Right renal cortex interstitium (tissue), 3 donors: ENCODE data around the gene ANXA11. TPM values are rescaled to one million over a fixed set of nuclear protein-coding genes. Genes with fewer than 3 reads are reported as not detected.
"Not testable (repeated sequence)": the region's sequence is repeated elsewhere in the genome, so short reads cannot be mapped to it uniquely, and the experiment has no call there.

Experiments used
- DNase-seq, 3 donors: peaks; one replicate each; pipeline ENCODE4 v3.0.0-alpha.2; 2013; ENCODE audit warnings: low read depth in 3 of 3, low spot score in 2 of 3
- polyA plus RNA-seq, 3 donors: library from polyadenylated mRNA; unstranded; fragments of 120-200 nt; gene quantifications; one replicate each; pipeline ENCODE4 v1.2.1, GENCODE V29; 2013; ENCODE audit not compliant: insufficient read length in 3 of 3

ANXA11 gene
- polyA plus RNA-seq, 3 donors, result 123 to 144 (median 140) TPM

DNA sequence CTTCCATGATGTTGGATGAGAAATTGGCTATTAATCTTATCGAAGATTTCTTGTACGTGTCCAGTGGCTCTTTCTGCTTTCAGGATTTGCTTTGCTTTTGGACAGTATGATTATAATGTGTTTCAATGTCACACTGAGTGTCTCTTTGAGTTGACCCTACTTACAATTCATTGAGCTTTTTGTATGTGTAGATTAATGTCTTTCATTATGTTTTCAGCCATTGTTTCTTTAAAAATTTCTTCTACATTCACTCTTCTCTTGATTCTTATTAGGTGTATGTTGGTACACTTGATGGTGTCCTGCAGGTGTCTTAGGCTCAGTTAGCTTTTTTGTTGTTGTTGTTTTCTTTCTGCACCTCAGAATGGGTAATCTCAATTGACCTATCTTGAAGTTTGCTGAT lies 56.2 kb downstream of the ANXA11 start:
- no peak for DNase-seq

DNA sequence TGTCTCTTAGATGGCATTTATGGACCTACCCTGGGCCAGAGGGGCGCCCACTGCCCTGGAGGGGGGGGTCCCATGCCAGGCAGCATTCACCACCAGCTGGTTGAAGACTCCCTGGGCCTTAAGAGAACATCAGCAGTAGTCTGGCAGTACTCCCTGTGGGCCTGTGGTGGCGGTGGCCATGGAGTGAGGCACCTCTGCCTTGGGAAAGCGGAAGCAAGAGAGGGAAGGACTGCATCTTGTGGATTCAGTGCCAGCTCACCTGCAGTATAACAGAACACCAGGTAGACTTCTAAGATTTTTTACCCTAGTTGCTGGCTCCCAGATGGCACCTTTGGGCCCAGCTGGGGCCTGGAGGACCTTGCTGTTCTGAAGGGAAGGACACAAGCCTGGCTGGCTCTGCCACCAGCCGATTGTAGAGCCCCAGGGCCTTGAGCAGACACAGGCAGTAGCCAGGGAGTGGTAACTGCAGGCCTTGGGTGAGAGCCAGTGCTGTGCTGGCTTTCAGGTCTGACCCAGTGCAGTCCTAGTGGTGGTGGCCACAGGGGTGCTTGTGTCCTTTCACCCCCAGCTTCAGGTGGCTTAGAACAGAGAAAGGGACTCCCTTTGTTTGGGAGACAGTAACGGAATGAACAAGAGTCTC lies 57.1 kb downstream of the ANXA11 start:
- no peak for DNase-seq

DNA sequence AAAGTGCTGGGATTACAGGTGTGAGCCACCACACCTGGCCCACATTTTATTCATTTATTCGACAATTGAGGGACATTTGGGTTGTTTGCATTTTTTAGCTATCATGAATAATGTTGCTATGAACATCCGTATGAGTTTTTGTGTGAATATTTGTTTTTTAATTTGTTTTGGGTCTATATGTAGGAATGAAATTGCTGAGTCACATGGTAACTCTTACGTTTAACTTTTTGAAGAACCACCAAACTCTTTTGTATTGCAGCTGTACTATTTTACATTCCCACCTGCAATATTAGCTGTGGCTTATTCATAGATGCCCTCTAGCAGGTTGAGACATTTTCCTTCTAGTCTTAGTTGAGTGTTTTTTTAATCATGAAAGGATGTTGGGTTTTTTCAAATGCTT lies 58.4 kb downstream of the ANXA11 start:
- DNase-seq, result no peak

DNA sequence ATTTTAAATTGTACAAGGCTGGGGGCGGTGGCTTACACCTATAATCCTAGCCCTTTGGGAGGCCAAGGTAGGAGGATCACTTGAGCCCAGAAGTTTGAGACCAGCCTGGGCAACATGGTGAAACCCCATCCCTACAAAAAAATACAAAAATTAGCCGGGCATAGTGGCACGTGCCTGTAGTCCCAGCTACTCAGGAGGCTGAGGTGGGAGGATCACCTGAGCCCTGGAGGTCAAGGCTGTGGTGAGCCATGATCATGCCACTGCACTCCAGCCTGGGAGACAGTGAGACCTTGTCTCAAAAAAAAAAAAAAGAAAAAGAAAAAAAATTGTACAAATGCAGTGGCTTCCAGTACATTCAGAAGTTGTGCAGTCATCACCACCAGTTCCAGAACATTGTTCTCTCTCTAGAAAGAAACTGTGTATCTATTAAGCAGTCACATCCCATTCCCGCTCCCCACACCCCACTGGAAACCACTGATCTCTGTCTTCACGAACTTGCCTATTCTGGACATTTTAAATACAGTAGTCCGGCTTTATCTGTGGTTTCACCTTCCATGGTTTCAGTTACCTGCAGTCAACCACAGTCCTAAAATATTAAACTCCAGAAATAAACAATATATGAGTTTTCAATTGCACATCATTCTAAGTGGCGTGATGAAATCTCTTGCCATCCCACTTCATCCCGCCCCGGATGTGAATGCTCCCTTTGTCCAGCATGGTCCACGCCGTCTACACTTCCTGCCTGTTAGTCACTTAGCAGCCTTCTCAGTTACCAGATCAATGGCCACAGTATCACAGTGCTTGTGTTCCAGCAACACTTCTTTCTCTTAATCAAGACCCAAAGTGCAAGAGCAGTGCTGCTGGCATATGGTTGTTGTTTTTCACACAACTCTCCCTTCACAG lies 59.7 kb downstream of the ANXA11 start:
- not testable (repeated sequence) for DNase-seq

DNA sequence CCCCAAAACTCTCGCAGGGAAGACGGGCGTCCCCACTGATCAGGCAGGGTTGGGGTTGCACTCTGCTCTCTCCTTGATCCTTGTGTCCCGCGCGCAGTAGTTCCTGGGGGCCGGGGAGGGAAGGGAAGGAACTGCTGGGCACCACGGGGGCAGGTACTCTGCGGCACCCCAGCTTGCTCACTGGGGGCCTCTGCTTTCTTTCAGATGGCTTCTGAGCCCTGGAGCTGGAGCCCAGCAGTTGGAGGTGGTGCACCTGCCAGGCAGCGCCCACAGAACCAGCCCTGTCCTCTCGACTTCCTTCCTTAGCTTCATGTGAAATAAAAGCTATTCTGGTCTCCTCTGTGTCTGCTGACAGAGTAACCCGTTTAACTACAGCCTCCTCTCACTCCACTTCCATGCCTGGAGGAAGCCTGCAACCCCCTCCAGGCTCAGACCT lies 60.6 kb downstream of the ANXA11 start:
- DNase-seq, result no peak

DNA sequence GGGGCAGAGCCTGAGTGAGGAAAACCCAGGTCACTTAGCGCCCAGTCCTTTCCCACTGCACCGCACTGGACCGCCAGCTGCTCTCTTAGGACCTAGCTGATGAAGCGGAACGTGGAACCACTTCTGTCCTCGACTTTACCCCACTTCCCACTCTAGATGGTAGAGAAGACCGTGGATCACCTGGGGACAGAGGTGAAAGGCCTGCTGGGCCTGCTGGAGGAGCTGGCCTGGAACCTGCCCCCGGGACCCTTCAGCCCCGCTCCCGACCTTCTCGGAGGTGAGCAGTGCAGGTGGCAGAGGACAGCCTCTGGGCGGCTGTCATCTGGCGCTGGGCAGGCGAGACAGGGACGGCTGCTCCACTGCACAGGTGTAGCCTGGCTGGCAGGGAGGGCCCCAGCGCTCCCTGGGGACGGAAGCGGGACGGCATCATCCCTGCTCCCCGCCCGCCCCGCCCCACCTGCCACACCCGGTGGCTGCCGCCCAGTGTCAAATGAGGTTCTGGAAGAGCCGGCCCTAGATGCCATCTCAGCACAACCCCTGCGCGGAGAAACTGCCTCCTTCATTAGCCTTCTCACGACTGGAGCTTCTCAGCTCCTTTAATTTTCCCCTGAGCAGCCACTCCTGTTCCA lies 61.2 kb downstream of the ANXA11 start:
- no peak for DNase-seq

DNA sequence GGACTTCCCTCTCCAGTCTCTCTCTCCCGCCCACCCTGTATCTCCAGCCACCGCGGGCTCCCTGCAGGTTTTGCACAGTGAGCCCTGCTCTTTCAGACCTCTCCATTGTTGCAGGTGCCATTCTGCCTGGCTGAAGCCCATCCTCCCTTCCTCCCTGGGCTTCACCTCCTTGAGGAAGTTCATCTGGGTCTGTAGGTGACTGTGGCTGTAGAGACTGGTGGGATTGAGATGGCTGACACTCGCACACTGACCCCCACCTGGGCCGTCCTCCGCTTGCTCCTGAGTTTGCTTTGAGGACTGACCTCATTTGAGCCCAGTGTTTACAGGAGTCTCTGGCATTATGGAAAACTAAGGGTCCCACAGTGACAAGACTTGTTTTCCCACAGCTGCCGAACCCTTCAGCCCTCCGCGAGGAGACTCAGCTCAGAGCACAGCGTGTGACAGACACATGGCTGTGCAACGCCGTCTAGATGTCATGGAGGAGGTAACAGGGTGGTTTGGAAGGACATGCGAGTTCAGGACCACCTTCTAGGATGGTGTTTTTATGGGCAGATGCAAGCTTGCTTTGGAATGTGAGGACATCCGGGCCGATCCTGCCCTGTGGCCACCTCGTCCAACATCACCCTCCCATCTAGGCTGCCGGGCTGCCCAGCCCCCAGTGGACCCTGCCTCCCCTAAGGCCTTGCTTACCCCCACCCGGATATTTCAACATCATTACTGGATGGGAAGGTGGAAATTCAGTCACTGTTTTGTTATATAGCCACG lies 63.5 kb downstream of the ANXA11 start:
- no peak for DNase-seq

DNA sequence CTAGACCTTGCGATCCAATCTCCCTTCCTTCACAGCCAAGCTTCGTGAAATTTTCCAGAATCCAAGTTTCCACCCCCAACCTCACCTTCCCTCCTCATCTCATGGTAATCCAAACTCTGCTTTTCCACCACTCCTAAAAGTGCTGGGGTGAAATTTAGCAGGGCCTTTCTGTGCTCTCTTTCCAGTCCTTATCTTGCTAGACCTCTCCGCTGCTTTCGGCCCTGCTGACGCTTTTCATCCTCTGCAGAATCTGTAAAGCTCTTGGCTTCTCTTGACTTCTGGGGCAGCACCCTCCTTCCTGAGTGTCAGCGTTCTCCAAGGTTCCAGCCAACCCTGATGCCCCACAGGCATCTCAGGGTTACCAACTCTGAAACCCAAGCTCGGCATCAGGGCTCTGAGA lies 65.1 kb downstream of the ANXA11 start:
- DNase-seq, result no peak

DNA sequence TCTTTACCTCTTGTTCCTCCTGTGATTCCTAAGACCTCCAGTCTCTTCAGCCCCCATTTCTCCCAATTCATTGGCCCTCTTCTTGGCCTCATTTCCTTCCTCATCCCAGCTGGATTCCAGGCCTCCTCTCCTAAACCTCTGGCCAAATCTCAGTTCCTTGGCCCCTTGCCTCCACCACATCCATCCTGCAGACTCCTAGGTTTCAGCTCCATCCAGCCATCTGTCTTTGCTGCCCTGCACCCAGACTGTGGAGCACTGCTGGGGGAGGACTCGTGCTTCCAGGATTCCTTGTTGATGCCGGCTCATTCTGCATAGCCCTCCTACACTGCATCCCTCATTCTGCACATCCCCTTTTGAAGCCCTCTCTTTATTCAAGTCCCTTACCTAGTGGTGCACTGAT lies 66.1 kb downstream of the ANXA11 start:
- no peak for DNase-seq

DNA sequence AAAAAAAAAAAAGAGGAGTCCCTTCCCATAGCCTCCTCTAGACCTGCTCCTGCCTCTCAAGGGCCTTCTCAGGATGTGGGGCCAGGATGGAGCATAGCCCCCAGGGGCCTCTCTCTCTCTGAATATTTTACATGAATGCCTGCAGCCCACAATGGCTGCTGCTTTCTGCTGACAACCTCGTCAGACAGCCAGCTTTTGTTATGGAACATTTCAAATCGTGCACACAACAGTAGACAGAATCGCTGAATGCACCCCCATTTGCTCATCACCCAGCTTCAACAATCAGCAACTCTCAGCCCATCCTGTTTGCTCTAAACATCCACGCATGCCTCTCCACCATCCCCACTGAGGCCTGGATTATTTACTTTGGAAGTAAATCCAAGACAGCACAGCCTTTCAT lies 67.4 kb downstream of the ANXA11 start:
- no peak for DNase-seq

DNA sequence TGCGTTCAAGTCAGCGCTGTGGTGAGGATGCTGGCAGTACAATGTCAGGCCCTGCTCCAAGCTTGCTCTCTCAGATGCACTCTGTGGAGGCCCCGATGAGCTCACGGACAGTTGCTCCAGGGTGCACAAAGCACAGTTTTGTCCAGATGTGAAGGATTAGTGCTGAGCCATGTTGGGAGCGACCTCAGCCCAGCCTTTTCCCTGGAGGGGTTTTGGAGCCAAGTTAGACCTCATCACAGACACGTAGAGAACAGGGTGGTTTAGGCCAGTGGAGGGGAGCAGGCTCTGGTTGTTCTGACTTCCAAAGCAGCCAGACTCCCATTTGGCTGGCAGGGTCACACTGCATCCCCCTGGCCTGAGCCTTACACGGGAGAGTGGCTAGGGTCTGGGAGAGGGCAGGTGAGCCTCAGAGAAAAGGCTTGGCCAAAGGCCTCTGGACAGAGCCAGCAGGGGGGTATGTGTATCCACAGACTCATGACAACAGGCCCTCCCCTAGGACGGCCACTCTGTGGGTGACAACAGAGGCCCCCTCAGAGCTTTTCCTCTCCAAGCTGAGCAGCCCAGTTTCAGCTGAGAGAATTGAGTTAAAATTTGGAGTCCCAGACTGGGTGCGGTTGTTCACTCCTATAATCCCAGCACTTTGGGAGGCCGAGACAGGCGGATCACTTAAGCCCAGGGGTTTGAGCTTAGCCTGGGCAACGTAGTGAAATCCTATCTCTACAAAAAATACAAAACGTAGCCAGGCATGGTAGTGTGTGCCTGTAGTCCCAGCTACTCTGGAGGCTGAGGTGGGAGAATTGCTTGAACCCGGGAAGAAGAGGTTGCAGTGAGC lies 68.1 kb downstream of the ANXA11 start:
- no peak for DNase-seq

DNA sequence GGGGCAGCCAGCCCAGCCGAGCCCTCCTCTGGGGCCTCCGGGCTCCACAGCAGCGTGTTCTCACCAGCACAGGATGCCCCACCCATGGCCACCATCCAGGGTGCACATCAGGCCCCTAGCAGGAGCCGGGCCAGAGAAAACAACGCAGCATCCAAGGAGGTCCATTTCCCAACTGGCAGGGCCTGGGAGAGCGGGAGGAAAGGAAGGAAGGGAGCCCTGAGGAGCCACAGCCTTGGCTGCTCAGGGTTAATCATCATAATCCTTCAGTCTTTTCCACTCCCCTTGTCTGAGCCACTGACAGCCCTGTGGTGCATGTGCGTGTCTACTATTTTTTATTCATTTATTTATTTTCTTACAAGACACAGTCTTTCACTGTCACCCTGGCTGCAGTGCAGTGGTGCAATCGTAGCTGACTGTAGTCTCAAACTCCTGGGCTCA lies 69.2 kb downstream of the ANXA11 start:
- no peak for DNase-seq

DNA sequence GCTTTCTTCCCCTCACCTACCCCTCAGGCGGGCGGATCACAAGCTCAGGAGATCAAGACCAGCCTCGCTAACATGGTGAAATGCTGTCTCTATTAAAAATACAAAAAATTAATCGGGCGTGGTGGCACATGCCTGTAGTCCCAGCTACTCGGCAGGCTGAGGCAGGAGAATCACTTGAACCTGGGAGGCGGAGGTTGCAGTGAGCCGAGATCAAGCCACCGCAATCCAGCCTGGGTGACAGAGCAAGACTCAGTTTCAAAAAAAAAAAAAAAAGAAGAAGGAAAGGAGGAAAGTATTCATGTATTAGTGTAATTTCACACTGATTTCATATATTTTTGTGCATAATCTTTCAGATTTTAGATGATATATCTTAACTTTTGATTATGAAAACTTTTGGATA lies 71.7 kb downstream of the ANXA11 start:
- not testable (repeated sequence) for DNase-seq

DNA sequence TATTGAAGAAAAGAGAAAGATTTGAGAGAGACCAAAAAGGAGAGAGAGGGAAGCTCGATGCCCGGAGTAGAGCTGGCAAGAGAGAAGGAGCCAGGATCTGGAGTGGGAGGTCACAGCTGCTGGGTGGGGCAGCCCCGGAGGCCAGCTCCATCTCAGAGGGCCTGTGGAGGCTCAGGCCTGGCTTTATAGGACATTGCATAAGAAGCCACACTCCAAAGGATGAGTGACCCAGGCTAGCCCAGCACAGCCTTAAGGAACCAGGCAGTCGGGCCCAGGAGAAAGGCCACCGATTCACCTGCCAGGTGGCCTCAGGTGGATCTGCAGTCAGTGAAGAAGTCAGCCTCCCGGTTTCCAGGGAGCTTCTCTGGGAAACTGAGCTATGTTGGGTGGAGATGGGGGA lies 72.1 kb downstream of the ANXA11 start:
- DNase-seq, result no peak

DNA sequence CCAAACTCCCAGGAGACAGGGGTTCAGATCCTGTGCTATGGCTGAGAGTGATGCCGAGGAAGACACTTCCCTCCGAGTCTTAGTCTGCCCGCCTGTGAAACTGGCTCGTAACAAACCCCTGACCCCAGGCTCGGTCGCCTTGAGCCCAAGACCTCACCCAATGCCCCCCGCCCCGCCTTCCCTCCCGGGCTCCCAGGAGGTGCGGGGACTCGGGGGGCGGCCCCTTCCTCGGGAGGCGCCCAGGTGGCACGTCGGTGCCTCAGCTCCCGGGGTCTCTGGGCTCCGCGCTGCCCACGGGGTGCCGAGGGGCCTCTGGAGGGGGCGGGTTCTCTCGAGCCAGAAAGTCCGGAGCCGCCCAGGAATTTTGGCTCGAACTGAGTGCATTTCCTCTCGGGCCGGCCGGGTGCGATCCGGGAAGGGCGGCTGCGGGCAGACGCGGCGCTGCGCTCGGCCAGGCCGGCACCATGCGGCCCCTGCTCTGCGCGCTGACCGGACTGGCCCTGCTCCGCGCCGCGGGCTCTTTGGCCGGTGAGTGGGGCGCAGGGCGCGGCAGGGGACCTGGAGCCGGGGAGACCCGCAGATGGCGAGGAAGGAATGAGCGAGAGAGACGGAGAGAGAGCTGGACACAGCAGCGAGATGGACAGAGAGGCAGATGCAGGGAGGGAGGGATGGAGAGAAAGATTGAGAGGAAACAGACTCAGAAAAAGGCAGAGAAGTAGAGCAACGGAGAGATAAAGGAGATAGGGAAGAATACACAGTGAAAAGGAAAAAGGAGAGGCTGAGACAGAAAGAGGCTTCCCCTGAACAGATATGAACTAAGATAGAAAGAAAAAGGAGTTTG lies 72.8 kb downstream of the ANXA11 start, which contains the start of gene PLAC9:
Gene PLAC9 (plus strand): TSS at position 432 of the 841 bp plus-strand sequence. CDS start 33 bp downstream, at position 465.
- DNase-seq, result no peak

DNA sequence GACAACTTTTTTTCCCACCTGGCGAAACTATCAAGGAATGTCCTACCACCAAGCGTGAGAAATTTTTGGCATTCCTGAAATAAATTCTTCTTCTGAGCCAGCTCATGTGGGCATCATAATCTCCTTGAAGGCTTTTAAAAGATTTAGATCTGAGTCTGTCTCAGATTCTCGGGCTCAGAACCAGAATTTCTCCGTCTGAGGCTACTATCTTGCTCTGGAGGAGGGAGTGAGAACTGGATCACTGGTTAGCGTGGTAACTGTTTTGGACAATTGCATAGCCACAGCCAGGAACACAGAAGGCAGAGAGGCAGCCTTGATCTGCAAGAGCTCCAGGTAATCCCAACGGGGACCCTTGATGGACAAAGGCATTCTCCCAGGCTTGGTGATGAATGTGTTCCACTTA lies 73.8 kb downstream of the ANXA11 start:
- no peak for DNase-seq

DNA sequence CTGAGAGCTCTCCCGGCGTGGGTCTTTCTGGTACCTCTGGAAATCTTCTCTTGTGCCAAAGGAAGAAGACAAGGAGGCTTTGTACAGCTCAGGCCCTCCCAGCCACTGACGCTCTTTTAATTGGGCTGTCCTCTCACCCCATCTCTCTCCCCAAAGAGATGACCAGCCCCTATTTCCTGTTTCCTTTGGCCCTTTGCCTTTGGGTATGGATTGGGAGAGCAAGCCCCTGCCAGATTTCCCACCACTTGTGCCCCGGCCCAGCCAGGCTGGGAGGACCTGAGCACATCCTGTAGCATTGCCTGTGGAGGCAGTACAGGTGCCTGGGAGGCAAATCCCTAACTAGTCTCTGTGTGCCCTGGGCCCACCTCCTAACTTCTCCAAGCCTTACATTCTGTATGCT lies 78.5 kb downstream of the ANXA11 start:
- DNase-seq, result no peak

DNA sequence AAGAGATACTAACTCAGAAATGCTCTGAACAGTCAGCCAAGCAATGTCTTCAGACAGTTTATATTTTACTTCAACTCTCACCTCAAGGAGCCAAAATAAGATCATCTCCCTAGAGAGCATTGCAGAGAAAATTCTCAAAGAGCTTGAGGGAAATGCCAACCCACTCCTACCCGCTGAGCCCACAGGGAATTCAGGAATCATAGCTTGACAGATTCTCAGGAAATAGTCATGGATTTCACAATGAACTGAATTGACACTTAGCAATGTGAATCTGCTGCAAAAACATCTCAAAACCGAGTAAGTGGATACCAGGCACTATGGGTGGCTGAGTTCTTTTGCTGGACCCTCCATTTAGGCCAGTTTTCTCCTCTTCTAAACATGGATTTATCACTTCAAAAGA lies 82.6 kb downstream of the ANXA11 start:
- no peak for DNase-seq

DNA sequence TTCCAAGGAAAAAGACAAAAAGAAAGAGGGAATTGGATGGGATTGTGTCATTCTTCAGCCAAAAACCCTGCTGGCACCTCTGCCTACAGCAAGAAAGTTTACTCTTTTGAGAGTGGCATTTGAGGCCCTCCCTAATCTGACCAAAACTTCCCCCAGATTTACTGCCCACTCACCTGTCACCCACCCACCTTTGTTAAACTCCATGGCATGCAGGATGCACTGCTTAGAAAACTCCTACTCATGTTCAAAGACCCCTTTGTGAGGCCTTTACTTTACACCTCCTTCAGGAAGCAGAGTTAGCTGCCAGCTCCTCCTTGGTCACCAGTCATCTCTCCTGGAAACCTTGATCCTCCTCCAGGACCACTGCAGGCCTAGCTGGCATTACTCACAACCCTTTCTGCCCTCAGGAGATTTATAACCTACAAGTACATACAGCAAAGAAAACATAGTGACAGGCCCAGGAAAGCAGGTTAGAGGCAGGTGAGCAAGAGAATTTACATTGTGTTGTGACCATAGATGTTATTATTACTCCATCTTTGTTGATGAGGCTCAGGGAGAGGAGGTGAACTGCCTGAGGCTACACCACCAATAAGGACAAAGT lies 83.1 kb downstream of the ANXA11 start:
- DNase-seq, result no peak
